SK-N-MC (cell line): ENCODE results near the gene KRR1.

ENCODE experiments used
- EZH2 ChIP-seq: fragments of 200-600 bp; sonication (generic); IDR thresholded peaks from one replicate; pipeline ENCODE4 v1.6.1; 2017; ENCODE audit warnings: antibody characterized with exemption
- FOXP2 ChIP-seq: optimal IDR thresholded peaks from 2 replicates; pipeline ENCODE3; 2011; ENCODE audit warnings: mild to moderate bottlenecking, moderate library complexity; ENCODE audit not compliant: insufficient read depth; ENCODE audit errors: extremely low read length, control extremely low read depth
- POLR2AphosphoS5 ChIP-seq: IDR thresholded peaks from 2 replicates; pipeline ENCODE4 v1.6.1; 2012; ENCODE audit warnings: mild to moderate bottlenecking, low read depth, low read length, borderline replicate concordance

- no peak for TF ChIP-seq POLR2AphosphoS5
- no peak for TF ChIP-seq EZH2
- TF ChIP-seq FOXP2 = no peak
Observed at GRCh38 chr12:75545636-75546035, 34.2 kb upstream of the KRR1 start.
